ENCODE data around the gene BRPF1. TPM values are rescaled to one million over a fixed set of nuclear protein-coding genes. Genes with fewer than 3 reads are reported as not detected.

BRPF1 gene
- total RNA-seq, 2 experiments from 2014 or later: 23.7 to 25.6 TPM

- H3K9me3 Mint-ChIP-seq: no peaks in the 10 kb centered on the region
- DNase-seq (no peak), ATAC-seq (ENCODE audit: poor library complexity) (no peak)
- H3K4me1 ChIP-seq (ENCODE audit: insufficient read depth, low read length): no peaks in the 10 kb centered on the region
- no peaks in the 10 kb centered on the region for H3K36me3 ChIP-seq (ENCODE audit: insufficient read depth, low read length)
- no peak overlapping the region for H3K27ac ChIP-seq (ENCODE audit: low read depth in 1 of 2, low read length in 2 of 2)
- POLR2A ChIA-PET: no interaction called here
- CTCF ChIA-PET: no interaction called here
- no peaks in the 10 kb centered on the region for H3K4me1 Mint-ChIP-seq (ENCODE audit: low read depth)
- H3K4me3 ChIP-seq (ENCODE audit: low read length): no peak overlapping the region
- peaks cover 0 to 3% of the 10 kb centered on the region in 2 experiments for H3K27me3 ChIP-seq (ENCODE audit: control insufficient read depth in 1 of 2, insufficient read depth in 2 of 2, low read length in 2 of 2)
- TF ChIP-seq, protein P1, sequence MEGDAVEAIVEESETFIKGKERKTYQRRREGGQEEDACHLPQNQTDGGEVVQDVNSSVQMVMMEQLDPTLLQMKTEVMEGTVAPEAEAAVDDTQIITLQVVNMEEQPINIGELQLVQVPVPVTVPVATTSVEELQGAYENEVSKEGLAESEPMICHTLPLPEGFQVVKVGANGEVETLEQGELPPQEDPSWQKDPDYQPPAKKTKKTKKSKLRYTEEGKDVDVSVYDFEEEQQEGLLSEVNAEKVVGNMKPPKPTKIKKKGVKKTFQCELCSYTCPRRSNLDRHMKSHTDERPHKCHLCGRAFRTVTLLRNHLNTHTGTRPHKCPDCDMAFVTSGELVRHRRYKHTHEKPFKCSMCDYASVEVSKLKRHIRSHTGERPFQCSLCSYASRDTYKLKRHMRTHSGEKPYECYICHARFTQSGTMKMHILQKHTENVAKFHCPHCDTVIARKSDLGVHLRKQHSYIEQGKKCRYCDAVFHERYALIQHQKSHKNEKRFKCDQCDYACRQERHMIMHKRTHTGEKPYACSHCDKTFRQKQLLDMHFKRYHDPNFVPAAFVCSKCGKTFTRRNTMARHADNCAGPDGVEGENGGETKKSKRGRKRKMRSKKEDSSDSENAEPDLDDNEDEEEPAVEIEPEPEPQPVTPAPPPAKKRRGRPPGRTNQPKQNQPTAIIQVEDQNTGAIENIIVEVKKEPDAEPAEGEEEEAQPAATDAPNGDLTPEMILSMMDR (IDR thresholded peaks at IDR 0.05): no peak
- H3K4me3 Mint-ChIP-seq: no peak overlapping the region
- no peaks in the 10 kb centered on the region for H3K9me3 ChIP-seq (ENCODE audit: control insufficient read depth in 1 of 2, insufficient read depth in 1 of 2, low read length in 2 of 2)
- no peaks in the 10 kb centered on the region for H3K36me3 Mint-ChIP-seq (ENCODE audit: low read depth)
- intact Hi-C loops (cut with DNase I, micrococcal nuclease): no loop called here
- peaks cover 19% of the 10 kb centered on the region for H3K27me3 Mint-ChIP-seq
- no peak overlapping the region for H3K27ac Mint-ChIP-seq
Observed at GRCh38 chr3:9710174-9710739, 21.3 kb upstream of the BRPF1 start.

- H3K9me3 Mint-ChIP-seq: no peaks in the 10 kb centered on the region
- H3K9me3 ChIP-seq (ENCODE audit: control insufficient read depth in 1 of 2, insufficient read depth in 1 of 2, low read length in 2 of 2): no peaks in the 10 kb centered on the region
- DNase-seq (no peak), ATAC-seq (ENCODE audit: poor library complexity) (no peak)
- H3K4me1 Mint-ChIP-seq (ENCODE audit: low read depth): peaks cover 4% of the 10 kb centered on the region
- ChIA-PET POLR2A (no interaction called here), CTCF (no interaction called here)
- H3K4me3 ChIP-seq (ENCODE audit: low read length): no peak overlapping the region
- peaks cover 4% of the 10 kb centered on the region for H3K4me1 ChIP-seq (ENCODE audit: insufficient read depth, low read length)
- peaks cover 0 to 3% of the 10 kb centered on the region in 2 experiments for H3K27me3 ChIP-seq (ENCODE audit: control insufficient read depth in 1 of 2, insufficient read depth in 2 of 2, low read length in 2 of 2)
- no peaks in the 10 kb centered on the region for H3K36me3 ChIP-seq (ENCODE audit: insufficient read depth, low read length)
- no peak overlapping the region for H3K27ac Mint-ChIP-seq
- no peak overlapping the region for H3K4me3 Mint-ChIP-seq
- H3K27me3 Mint-ChIP-seq: peaks cover 4% of the 10 kb centered on the region
- intact Hi-C loops (cut with DNase I, micrococcal nuclease): no loop called here
- H3K36me3 Mint-ChIP-seq (ENCODE audit: low read depth): no peaks in the 10 kb centered on the region
- TF ChIP-seq, protein P1 (IDR thresholded peaks at IDR 0.05): no peak
- H3K27ac ChIP-seq (ENCODE audit: low read depth in 1 of 2, low read length in 2 of 2): no peak overlapping the region
Observed at GRCh38 chr3:9712415-9712814, 19.1 kb upstream of the BRPF1 start.

GRCh38 chr3:9713142-9713541 is 18.4 kb upstream of the BRPF1 start:
- DNase-seq (no peak), ATAC-seq (ENCODE audit: poor library complexity) (no peak)
- intact Hi-C loops (cut with DNase I, micrococcal nuclease): no loop called here
- ChIA-PET CTCF (no interaction called here), POLR2A (no interaction called here)
- no peak overlapping the region for H3K27ac Mint-ChIP-seq
- TF ChIP-seq, protein P1 (IDR thresholded peaks at IDR 0.05): no peak
- peaks cover 4% of the 10 kb centered on the region for H3K27me3 Mint-ChIP-seq
- Histone ChIP-seq H3K27me3 (ENCODE audit: control insufficient read depth in 1 of 2, insufficient read depth in 2 of 2, low read length in 2 of 2) (peaks cover 0 to 3% of the 10 kb centered on the region in 2 experiments), H3K27ac (ENCODE audit: low read depth in 1 of 2, low read length in 2 of 2) (no peak overlapping the region), H3K4me1 (ENCODE audit: insufficient read depth, low read length) (peaks cover 7% of the 10 kb centered on the region), H3K4me3 (ENCODE audit: low read length) (no peak overlapping the region), H3K9me3 (ENCODE audit: control insufficient read depth in 1 of 2, insufficient read depth in 1 of 2, low read length in 2 of 2) (no peaks in the 10 kb centered on the region), H3K36me3 (ENCODE audit: insufficient read depth, low read length) (no peaks in the 10 kb centered on the region)
- H3K4me1 Mint-ChIP-seq (ENCODE audit: low read depth): peaks cover 12% of the 10 kb centered on the region
- H3K36me3 Mint-ChIP-seq (ENCODE audit: low read depth): no peaks in the 10 kb centered on the region
- no peaks in the 10 kb centered on the region for H3K9me3 Mint-ChIP-seq
- H3K4me3 Mint-ChIP-seq: no peak overlapping the region
